CD4-positive, alpha-beta T cell treated with Interleukin-4 for 4 hours (primary cell): ENCODE results near the gene KRT3.

ENCODE experiments used
- DNase-seq: peaks from one replicate; pipeline ENCODE4 v3.0.0-alpha.2; 2020

Gene KRT3

DNA sequence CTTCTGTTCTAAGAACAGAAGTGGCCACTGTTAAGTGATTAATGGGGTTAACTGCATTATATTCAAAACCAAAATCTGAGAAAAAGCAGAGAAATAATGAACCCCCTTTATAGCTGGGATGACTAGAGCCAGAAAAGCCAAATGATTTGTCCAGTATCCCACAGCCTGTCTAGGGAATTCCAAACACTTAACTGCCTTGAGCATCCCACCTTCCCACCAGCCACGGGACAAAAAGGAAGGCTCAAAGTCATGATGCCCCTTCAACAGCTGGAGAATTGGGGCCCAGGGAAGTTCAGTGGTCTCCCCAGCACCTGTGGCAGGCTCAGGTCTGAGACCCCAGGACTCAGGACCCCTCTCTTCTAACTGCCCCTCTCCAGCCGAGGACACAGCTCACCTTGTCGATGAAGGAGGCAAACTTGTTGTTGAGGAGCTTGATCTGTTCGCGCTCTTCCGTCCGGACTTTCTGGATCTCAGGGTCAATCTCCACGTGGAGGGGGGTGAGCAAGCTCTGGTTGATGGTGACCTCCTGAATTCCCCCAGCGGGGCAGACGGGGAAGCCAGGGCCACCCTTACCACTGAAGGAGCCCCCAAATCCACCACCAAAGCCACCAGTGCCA is 17.4 kb upstream of the KRT3 start:
- no peak for DNase-seq

DNA sequence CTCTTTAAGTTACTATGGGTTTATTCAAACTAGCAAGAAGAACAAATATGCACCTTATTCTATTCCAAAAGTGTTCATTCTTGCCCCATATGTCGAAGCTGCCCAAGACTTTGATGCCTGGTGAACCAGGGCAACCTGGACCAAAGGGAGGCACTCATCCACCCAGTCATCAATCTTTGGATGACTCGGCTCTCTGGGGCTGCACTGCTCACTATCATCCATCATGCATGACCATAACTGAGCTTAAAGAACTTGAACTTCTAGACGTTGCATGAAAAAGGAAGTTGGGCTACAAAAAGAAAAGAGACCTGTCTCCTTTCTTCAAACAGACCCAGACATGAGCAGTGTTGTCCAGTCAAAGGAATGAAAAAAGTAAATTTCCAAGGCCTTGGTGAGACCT is 16.8 kb upstream of the KRT3 start:
- no peak for DNase-seq

GRCh38 chr12:52812073-52812400 is 16.1 kb upstream of the KRT3 start:
- DNase-seq = no peak

GRCh38 chr12:52811191-52812072 is 15.5 kb upstream of the KRT3 start:
- no peak for DNase-seq

DNA sequence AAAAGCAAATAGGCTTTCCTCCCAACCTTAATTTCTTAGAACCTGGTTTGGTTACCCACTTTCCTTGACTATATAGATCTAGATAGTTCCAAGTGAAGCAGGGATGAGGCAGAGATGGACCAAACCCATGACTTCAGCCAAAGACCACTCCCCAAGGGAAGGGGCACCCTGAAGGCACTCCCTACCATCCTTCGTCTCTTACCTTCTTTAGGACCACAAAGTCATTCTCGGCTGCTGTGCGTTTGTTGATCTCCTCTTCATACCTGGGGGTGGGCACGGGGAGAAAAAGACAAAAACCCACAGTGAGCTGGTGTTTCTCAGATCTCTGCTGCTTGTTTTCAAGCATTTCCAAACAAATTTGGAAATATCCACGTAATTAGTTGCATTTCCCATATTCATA is 14.6 kb upstream of the KRT3 start:
- DNase-seq = no peak

DNA sequence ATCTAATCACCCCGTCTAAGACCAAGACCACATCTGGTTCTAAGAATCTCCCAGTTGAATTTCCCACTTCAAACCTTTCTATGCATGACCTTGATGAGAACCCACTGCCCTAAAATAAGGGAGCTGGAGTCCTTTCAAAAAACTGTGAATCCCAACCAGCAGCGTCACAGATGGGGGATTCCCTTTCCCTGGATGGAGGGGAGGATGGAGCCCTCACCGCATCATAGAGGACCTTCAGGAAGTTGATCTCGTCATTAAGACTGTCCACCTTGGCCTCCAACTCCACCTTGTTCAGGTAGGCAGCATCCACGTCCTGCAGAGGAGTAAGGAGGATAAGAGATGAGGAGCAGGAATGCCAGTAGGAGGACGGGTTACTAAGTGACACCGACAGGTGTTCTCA is 13.2 kb upstream of the KRT3 start:
- DNase-seq = no peak

- no peak for DNase-seq
Observed at GRCh38 chr12:52808573-52809160, 12.8 kb upstream of the KRT3 start.

DNA sequence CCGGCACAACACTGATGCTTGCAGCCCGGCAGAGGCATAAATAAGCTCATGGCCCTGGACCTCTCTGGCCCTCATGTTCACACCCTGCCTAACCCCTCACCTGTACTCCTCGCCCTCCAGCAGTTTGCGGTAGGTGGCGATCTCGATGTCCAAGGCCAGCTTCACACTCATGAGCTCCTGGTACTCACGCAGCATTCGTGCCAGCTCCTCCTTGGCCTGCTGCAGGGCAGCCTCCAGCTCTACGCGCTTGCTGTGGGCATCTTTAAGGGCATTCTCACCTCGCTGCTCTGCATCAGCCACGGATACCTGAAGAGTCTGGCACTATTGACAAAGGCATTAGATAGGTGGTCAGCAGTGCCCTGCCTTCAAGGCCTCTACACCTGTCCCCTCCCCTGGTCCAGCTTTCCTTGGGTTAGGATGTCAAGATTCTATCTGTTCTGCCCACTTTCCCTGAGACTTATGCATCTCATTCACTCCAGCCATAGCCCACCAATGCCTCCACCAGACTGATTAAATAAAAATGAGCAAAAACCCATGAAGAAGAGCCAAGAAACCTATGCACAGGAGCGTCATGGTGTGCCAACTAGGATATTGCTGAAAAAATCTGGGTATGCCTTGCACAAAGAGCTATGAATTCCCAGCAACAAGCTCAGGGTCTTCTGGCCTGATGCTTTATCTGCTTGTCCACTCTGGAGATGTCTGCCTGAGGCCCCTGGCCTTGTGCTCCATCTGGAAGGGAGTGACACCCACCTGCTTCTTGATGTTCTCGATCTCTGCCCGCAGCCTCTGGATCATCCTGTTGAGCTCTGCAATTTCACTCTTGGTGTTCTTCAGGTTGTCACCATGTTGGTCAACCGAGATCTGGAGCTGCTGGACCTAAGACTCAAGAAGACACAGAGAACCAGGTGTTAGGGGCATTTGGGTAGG is 11.9 kb upstream of the KRT3 start:
- DNase-seq = no peak

- DNase-seq = no peak
Observed at GRCh38 chr12:52806821-52807543, 11.1 kb upstream of the KRT3 start.

- DNase-seq = no peak
Observed at GRCh38 chr12:52806169-52806811, 10.4 kb upstream of the KRT3 start.

- no peak for DNase-seq
Observed at GRCh38 chr12:52805739-52806138, 9.8 kb upstream of the KRT3 start.

DNA sequence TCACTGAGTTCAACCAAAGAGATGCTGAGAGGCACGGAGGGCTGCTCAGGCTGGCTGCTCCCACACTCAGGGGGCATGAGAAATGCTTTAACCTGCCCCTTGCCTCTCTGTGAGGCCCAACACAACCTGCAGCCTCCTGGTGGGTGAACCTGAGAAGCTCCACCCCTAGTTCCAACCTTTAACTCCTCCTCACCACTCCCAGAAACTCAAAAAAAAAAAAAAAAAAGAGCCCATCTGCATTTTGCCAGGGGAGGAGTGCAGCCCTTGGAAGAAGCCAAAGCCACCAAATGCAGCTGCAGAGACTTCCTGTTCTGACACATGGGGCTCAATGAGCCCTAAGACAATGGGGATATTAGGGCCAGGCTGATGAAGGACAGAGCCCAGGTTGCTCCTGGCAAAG is 9.1 kb upstream of the KRT3 start:
- no peak for DNase-seq

GRCh38 chr12:52802442-52802841 is 6.5 kb upstream of the KRT3 start:
- DNase-seq = no peak

DNA sequence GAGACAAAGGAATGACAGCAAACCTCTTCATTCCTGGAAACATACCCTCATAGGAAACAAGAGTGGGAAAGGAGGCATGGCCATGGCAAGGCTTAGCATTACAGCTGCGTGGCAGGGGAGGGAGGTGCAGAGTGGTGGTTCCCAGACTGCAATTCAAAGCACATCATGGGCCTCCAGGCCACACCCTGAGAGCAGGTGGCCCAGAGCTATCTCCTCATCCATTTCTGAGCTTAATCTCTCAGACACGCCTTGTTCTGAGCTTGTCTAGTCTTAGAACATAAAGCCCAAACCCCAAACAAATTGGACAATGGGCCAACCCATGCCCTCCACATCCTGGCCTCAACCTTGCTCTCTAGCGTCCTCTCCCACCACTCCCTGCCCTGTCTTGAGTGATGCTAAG is 5.9 kb upstream of the KRT3 start:
- no peak for DNase-seq

DNA sequence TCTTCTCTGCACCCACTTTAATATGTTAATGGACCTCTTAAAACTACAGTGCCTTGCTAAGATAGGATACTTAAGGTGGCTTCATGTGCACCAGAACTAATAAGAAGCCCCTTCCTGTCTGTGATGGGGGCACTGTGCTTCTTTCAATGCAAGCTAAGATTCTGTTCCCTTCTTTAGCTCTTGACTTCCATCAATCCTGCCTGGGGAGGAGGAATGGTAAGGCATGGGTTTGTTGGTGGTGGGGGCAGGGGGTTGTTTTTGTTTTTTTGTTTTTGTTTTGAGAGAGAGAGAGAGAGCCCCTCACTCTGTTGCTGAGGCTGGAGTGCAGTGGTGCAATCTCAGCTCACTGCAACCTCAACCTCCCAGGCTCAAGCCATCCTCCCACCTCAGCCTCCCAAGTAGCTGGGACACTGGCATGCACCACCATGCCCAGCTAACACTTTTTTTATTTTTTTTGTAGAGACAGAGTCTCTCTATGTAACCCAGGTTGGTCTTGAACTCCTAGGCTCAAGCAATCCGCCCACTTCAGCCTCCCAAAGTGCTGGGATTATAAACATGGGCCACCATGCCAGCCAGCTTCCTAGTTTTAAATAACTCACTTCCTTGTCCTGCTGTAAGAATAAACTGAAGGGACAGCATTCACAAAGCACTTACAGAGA is 4.5 kb upstream of the KRT3 start:
- DNase-seq = no peak

DNA sequence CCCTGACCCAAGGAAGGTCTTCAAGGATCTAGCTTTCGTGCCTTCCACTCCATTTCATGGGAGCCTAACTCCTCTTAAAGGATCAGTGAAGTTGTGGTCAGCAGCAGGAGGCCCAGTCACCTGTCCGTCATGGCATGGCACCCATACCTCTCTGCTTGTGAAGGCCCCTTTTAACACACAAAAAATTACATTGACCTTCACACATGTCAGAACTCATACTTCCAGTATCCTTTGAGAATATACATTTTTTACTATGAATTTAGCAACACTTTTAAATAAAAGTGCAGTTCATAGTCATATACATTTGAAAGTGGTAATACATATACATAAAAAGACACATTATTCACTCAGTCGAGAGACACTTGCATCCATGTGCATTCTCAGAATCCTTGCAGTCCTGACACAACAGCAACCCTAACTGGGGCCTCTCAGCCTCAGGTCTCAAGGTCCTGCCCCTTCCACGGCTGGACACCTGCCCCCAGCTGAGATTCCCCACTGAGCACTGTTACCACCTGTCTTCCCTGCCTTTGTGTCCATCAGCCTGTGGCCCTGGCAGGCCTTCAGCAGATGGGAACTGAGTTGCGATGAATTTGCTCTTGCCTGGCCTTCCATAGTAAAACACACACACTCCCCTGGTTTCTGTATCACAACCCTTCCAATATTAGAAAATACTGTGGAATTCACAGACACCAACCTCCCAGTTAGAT is 3.7 kb upstream of the KRT3 start:
- DNase-seq = no peak

GRCh38 chr12:52798671-52799504 is 3.0 kb upstream of the KRT3 start:
- DNase-seq = no peak

DNA sequence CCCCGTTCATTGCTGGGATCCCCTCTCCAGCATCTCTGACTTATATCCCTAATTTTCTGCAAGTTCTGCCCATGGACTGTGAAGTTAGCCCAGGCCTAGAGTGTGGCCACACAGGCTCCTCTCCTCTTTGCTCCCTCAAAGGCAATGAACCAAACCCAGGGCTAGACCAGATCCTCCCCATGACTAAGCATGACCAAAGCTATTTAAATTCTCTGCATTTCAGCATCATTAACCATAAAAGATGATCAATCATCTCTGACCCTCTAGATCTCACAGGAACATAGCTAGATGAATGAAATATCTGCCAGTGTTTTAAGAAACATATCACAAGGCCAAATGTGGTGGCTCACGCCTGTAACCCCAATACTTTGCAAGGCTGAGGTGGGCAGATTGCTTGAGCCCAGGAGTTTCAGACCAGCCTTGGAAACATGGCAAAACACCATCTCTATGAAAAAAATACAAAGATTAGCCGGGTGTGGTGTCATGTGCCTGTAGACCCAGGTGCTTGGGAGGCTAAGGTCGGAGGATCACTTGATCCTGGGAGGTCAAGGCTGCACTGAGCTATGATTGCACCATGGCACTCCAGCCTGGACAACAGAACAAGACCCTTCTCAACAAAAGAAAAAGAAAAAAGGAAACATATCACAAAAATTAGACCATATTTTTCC is 2.2 kb upstream of the KRT3 start:
- DNase-seq = no peak

- no peak for DNase-seq
Observed at GRCh38 chr12:52797529-52797894, 1.6 kb upstream of the KRT3 start.
